Measurements from ENCODE around the gene RNF144B.

GRCh38 chr6:18511211-18511610, 124.1 kb downstream of the RNF144B start:
- no peak for TF ChIP-seq CTCF (IDR thresholded peaks at IDR 0.05)
- no peak for TF ChIP-seq HOXA7 (CRISPR knock-in tag; IDR thresholded peaks at IDR 0.05)
- TF ChIP-seq CHD4 (IDR thresholded peaks at IDR 0.05; ENCODE audit: borderline replicate concordance) = no peak
- TF ChIP-seq BHLHE40 (IDR thresholded peaks at IDR 0.05; ENCODE audit: low read depth, low read length) = no peak
